ENCODE results near the gene VSTM5. TPM values are rescaled to one million over a fixed set of nuclear protein-coding genes. Genes with fewer than 3 reads are reported as not detected.

Gene VSTM5
- total RNA-seq, 2 donors from 2014 or later = 1.4 to 2.4 TPM

DNA sequence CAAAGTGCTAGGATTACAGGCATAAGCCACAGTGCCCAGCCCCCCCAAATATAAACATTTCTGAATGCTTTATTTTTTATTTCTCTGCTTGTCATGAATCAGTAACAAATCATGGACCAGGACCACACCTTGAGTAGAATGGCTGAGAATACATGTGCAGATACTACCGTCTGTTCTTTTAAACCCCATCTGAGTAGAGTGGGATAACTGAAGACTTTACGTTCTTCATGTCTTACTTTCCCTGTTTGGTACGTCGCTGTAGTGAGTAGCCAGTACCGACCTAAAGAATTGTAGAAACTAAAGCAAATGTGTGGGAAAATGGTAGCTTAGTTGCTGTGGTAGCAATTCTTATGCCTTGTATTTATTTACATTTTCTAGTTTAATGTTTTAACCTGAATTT is 36.4 kb downstream of the VSTM5 start:
- TF ChIP-seq CTCF (IDR thresholded peaks at IDR 0.05) = no peak
- Histone ChIP-seq H3K9ac (ENCODE audit: low read depth in 2 of 2, low read length in 2 of 2) (no peak overlapping the region), H3K4me3 (no peak overlapping the region), H3K27ac (no peak overlapping the region), H3K4me1 (no peaks in the 10 kb centered on the region), H3K36me3 (peaks cover 11% of the 10 kb centered on the region), H3K9me3 (no peaks in the 10 kb centered on the region), H3K27me3 (no peaks in the 10 kb centered on the region)
- DNase-seq = no peak
- intact Hi-C loops (cut with DNase I) = no loop called here

DNA sequence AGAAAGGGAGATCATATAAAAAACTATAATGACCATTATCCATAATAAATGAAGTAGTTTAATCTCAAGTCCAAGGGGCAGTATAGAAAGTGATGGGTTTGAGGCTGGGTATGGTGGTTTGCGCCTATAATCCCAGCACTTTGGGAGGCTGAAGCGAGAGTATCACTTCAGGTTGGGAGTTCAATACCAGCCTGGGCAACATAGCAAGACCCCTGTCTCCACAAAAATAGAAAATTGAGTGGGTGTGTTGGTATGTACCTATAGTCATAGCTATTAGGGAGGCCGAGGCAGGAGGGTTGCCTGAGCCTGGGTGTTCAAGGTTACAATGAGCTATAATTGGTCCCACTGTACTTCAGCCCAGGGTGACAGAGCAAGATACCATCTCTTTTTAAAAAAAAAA is 42.4 kb downstream of the VSTM5 start:
- H3K9me3 ChIP-seq = no peaks in the 10 kb centered on the region
- H3K27ac ChIP-seq = no peak overlapping the region
- no peak for DNase-seq
- H3K4me3 ChIP-seq = no peak overlapping the region
- H3K36me3 ChIP-seq = peaks cover 11% of the 10 kb centered on the region
- H3K27me3 ChIP-seq = no peaks in the 10 kb centered on the region
- TF ChIP-seq CTCF (IDR thresholded peaks at IDR 0.05) = no peak
- no peak overlapping the region for H3K9ac ChIP-seq (ENCODE audit: low read depth in 2 of 2, low read length in 2 of 2)
- H3K4me1 ChIP-seq = no peaks in the 10 kb centered on the region
- intact Hi-C loops (cut with DNase I) = no loop called here

- H3K4me3 ChIP-seq = no peak overlapping the region
- TF ChIP-seq CTCF (IDR thresholded peaks at IDR 0.05) = no peak
- H3K9me3 ChIP-seq = no peaks in the 10 kb centered on the region
- no peaks in the 10 kb centered on the region for H3K4me1 ChIP-seq
- intact Hi-C loops (cut with DNase I) = no loop called here
- peaks cover 15% of the 10 kb centered on the region for H3K36me3 ChIP-seq
- H3K27ac ChIP-seq = no peak overlapping the region
- H3K27me3 ChIP-seq = no peaks in the 10 kb centered on the region
- no peak overlapping the region for H3K9ac ChIP-seq (ENCODE audit: low read depth in 2 of 2, low read length in 2 of 2)
- no peak for DNase-seq
Measured at GRCh38 chr11:93804879-93805278, 45.5 kb downstream of the VSTM5 start.

GRCh38 chr11:93801366-93801765 is 49.1 kb downstream of the VSTM5 start:
- no peak for TF ChIP-seq CTCF (IDR thresholded peaks at IDR 0.05)
- peaks cover 9% of the 10 kb centered on the region for H3K36me3 ChIP-seq

DNA sequence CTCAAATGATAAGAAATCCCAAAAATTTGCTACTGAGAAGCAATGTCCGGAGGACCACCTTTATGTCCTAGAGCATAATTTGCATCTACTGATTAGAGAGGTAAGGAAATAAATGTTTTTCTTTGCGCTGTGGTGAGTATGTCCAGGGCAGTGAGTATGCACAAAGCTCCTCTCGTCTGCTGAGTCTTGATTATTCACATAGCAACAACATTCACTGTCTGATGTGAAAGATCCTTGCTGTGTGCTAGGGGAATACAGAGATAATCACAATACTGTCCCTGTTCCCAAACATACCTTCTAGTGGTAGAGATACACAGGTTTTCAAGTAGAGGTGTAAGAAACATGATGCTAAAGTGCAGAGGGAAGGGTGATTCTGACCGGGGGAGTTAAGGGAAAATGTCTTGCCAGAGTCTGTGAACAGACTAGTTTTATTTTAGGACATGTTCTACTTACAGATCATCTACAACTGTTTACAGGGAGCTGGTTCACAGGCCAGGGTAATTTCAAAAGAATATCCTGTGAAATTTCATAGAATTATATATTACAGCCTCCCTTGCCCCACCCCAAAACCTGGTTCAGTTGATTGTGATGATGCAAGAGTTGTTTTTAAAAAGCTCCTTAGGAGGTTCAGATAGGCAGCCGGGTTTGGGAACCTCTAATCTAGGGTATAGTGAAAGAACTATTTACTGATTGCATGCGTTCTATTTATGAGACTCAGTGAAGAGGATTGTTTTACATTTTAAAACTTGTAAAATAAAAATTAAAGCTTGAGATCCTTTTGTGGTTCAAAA is 53.8 kb downstream of the VSTM5 start:
- Histone ChIP-seq H3K27ac (no peak overlapping the region), H3K9ac (ENCODE audit: low read depth in 2 of 2, low read length in 2 of 2) (no peak overlapping the region), H3K4me3 (no peak overlapping the region), H3K4me1 (no peaks in the 10 kb centered on the region), H3K9me3 (no peaks in the 10 kb centered on the region), H3K27me3 (no peaks in the 10 kb centered on the region), H3K36me3 (peaks cover 4% of the 10 kb centered on the region)
- no peak for DNase-seq
- no peak for TF ChIP-seq CTCF (IDR thresholded peaks at IDR 0.05)
- intact Hi-C loops (cut with DNase I) = no loop called here

More at GRCh38 chr11:93801366-93801765, 49.1 kb downstream of the VSTM5 start:
- H3K9me3 ChIP-seq = no peaks in the 10 kb centered on the region
- DNase-seq = no peak
- no peak overlapping the region for H3K9ac ChIP-seq (ENCODE audit: low read depth in 2 of 2, low read length in 2 of 2)
- H3K4me1 ChIP-seq = no peaks in the 10 kb centered on the region
- no peaks in the 10 kb centered on the region for H3K27me3 ChIP-seq
- no peak overlapping the region for H3K27ac ChIP-seq
- intact Hi-C loops (cut with DNase I) = no loop called here
- H3K4me3 ChIP-seq = no peak overlapping the region

Measured in colonic mucosa (tissue), 4 donors.